NCI-H1930 (cell line): ENCODE measurements around the gene BET1.

ENCODE experiments used
- DNase-seq, 2 experiments: peaks; one replicate each; lab custom pipeline; 2025; lab: John Stamatoyannopoulos, UW

The BET1 gene

DNA sequence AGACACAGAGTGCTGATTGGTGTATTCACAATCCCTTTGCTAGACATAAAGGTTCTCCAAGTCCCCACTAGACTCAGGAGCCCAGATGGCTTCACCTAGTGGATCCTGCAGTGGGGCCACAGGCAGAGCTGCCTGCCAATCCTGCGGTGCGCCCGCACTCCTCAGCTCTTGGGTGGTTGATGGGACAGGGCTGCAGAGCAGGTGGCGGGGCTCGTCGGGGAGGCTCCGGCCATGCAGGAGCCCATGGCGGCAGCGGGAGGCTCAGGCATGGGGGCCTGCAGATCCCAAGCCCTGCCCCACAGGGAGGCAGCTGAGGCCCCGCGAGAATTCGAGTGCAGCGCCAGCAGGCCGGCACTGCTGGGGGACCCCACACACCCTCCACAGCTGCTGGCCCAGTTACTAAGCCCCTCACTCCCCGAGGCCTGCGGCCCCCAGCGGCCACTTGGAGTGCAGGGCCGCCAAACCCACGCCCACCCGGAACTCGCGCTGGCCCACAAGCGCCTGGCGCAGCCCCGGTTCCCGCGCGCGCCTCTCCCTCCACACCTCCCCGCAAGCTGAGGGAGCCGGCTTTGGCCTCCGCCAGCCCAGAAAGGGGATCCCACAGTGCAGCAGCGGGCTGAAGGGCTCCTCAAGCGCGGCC, 7.7 kb upstream of the BET1 start:
- no peak for DNase-seq

DNA sequence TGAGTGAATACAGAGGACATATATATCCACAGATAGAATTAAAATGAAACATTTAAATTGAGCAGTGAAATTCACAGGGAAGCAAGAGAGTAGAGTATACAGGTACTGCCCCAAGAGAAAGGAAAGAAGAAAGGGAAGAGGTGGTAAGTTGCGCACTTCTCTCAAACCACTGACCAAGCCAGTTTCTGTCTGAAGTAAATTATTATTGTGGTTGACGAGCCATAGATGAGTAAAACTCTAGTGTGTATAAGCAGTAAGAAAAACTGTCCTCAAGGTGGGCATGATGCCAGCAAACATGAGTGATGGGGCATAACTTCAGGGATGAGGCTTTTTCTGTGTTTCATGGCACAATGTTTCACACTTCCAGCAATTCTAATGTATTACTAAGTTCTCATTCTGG, 4.4 kb upstream of the BET1 start:
- DNase-seq = no peak

DNA sequence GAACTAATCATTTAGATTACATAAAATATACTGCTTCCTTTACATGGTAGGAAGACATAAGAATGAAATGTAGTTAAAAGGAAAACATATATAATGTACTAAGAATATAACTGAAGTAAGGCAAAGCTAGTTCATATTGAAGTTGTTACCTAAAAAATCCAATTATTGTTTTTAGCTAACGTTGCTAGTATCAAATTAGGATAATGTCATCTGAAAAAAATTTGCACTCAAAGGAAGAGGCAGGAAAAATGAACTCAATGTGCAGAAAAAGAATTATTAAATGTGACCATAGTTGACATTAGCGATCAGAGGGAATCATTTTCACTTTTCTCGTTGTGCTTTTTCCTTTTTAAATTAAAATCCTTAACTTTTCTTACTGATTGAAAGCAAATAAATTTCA, 1.6 kb upstream of the BET1 start:
- DNase-seq = no peak

- DNase-seq = no peak
Measured at GRCh38 chr7:94003446-94004023, 620 bp downstream of the BET1 start.

DNA sequence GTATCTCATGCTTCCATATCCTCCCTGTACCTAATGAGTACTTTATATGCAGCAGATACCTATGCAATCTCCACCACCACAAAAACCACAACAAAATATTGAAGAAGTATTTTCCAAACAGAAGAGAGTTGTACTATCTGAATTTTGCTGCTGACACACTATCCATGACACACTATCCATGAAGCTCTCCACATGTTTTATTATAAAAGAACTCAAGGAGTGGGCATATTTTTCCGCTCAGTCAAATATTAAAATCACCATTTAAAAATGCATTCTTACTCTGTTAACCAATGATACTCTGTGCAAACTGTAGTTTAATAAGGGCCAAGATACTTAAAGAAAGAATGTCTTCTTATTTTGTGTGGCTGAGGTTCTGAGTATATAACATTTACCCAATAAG, 2.8 kb downstream of the BET1 start:
- DNase-seq = no peak

DNA sequence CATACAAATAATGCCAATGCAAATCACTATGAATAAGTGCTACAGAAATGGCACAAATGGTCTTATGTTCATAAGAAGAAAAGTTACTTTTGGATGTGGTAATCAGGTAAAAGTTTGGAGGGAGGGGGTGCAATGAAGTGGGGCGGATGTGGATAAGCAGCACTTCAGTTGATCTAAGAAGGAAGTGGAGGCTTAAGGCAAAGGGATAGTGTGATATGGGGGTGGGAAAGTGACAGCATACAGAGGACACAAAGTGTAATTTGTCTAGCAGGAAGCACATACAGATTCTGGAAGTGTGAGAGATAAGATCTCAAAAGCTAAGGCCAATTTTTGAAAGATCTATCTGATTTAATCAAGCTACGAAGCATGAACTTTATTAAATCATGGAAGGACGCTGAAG, 6.3 kb downstream of the BET1 start:
- no peak for DNase-seq

DNA sequence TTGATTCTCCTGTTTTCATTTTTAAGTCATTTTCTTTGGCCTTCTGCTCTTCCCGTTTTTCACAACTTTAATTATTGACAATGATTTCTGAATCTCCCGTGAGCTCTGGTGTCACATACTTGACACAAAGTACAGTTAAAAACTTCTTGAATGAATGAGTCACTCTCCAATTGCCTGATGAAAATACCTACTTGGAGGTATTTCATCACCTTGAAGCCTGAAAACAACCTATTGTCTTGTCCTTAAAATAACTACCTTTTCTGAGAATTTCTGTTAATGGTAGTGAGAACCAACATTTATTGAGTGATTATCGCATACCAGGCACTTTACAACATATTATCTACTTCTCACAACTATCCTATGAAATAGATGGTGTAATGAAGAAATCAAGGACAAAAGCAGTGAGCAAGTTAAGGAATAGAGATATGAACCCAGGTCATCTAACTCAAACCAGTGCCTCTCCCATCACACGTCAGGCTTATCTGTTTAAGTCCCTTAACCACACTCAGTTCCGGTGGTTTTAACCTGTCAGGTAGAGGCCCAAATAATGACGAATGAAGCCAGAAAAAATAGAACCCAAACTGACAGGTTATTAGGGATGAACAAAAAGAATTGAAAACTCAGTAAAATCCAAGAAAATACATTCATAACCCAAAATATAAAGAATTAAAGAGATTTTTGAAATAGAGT, 11.6 kb downstream of the BET1 start:
- no peak for DNase-seq

- DNase-seq = no peak
Measured at GRCh38 chr7:93987297-93987696, 16.9 kb downstream of the BET1 start.

DNA sequence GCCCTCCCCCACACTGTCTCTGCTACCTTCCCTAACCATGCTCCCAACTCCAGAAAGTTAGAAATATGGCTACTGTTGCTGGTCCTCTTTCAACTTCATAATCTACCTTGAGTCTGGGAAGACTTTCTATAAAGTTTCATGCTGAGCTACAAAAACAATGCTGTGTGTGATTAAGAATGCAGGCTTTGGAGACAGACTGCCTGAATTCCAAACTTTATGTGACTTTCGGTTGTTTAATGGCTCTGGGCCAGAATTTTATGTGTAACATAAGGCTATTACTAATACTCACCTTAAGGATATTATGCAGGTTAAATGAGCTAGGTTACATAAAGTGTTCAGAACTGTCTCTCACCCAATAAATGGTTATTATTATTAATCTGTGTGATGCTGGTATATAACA, 19.1 kb downstream of the BET1 start:
- no peak for DNase-seq

DNA sequence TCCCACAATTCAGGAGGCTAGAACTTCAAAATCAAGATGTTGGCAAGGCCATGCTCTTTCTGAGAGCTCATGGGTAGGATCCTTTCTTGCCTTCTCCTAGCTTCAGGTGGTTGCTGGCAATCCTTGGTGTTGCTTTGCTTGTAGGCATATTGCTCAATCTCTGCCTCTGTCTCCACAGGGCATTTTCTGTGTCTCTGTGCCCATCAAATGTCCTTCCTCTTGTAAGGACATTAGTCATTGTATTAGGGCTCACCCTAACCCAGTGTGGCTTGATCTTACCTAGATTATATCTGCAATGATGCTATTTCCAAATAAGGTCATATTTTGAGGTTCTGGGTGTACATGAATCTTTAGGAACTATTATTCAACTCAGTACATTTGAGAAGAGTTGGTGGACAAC, 20.1 kb downstream of the BET1 start:
- no peak for DNase-seq

- no peak for DNase-seq
Measured at GRCh38 chr7:93981480-93981874, 22.7 kb downstream of the BET1 start.

GRCh38 chr7:93980744-93981479, 23.2 kb downstream of the BET1 start:
- no peak for DNase-seq

DNA sequence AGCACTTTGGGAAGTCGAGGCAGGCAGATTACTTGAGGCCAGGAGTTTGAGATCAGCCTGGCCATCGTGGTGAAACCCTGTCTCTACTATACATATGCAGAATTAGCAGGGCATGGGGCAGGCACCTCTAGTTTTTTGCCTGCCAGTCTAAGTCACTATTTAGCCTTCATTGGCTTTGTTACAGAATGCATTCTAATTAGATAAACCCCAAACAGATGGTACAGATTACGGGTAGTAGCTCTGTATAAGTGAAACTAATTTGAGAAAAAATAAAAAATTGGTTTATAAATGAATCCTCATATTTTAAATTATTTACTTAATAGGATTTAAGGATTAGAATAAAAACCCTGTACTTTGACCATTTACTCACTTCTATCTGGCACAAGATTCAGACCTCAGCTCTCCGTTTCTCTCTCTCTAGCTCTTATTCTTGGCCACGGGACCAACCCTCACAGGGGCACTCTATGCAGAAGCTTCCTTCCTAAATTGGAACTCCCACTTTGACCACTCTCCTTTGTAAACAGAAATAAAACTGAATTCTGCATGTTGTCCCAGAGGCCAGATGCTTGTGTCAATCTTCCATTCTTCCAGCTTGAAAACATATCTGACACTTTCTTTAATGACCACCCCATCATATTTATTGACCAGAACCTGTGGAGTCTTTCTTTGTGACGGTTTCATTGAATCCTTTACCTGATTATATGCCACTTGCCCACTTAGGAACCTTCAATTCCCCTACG, 26.8 kb downstream of the BET1 start:
- no peak for DNase-seq

DNA sequence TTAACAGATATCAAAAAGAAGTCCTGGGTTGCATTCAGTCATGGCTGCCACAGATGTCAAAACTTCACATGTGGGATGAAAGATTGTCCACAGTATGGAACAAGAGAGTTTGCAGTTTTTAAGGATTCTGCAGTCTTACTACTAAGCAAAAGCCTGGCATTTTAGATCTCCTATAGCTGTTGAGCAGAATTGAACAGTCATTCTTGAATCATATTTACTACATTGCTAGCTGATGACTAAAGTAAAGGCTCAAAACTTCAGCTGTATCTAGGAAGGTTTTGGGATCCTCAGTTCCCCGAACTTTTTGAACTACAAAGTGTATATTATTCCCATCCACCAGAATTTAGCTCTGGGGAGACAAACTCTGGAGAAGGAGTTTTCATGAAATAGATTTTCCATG, 31.0 kb downstream of the BET1 start:
- no peak for DNase-seq

DNA sequence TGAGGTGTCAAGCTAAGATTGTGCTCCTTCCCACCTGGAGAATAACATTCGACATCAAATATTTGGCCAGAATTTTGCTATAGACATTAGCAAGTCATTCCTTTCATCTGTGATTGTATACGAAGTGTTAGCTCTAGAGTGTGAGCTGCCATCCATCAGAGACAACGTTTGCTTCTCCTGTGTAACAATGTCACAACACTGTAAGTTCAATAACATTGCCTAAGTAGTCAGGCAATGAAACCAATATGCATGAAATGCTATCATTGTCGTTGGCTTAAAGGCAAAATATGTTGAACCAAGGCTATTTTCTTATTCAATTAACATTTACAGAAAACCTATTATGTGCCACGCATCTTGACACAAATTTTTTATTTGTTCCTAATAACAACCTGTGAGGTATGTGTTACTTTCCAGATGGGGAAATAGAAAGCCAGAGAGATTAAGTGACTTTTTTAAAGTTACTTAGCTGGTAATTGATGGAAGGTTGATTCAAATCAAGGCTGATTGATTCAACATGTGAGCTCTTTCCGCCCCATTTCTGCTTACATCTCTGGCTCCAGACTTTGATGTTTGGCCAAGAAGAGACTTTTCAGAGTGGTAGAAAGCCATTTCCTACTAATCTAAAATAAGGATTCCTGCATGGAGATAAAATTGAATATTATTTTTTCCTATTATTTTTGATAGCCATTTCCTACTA, 32.0 kb downstream of the BET1 start:
- no peak for DNase-seq

- DNase-seq = no peak
Measured at GRCh38 chr7:93968911-93969620, 35.1 kb downstream of the BET1 start.

GRCh38 chr7:93964813-93965212, 39.3 kb downstream of the BET1 start:
- DNase-seq = no peak

GRCh38 chr7:93964262-93964661, 39.9 kb downstream of the BET1 start:
- no peak for DNase-seq

- DNase-seq = no peak
Measured at GRCh38 chr7:93960986-93961385, 43.2 kb downstream of the BET1 start.

DNA sequence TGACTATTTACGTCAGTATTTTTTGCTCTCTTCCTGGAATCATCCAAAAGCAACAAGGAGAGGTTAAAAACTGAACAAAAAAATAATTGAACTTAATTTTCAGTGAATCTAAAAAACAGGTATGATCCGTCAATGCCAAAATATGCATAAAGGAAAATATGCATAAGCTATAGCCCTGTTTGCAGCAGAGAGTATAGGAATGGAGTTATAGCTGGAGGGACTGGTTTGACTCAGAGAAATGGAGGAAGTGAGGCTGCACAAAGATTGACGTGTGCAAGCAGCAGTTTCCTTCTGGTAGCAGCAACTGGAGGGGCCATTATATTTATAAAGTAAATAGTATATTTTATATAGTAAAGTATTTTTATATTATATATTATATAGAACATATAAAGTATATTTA, 45.5 kb downstream of the BET1 start:
- no peak for DNase-seq

DNA sequence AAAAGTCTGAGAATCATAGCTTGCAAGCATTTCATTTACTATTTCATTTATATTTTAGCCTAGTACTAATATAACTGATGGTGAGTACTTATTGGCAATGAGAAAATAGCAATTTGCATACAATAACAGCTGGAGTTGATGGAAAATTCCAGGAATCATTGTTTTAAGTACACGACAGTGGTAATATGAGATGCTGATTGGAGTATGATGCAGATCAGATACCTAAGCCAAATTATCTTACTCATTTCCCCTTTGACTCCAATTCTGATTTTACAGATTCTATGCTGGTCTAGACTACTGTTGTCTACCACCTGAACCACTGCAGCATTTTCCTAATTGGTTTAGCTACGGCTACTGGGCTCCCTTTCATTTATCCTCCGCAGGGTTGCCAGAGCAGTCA, 45.9 kb downstream of the BET1 start:
- DNase-seq = no peak
